ENCODE results near the gene KLHL21. TPM values are rescaled to one million over a fixed set of nuclear protein-coding genes. Genes with fewer than 3 reads are reported as not detected.

Gene KLHL21, protein sequence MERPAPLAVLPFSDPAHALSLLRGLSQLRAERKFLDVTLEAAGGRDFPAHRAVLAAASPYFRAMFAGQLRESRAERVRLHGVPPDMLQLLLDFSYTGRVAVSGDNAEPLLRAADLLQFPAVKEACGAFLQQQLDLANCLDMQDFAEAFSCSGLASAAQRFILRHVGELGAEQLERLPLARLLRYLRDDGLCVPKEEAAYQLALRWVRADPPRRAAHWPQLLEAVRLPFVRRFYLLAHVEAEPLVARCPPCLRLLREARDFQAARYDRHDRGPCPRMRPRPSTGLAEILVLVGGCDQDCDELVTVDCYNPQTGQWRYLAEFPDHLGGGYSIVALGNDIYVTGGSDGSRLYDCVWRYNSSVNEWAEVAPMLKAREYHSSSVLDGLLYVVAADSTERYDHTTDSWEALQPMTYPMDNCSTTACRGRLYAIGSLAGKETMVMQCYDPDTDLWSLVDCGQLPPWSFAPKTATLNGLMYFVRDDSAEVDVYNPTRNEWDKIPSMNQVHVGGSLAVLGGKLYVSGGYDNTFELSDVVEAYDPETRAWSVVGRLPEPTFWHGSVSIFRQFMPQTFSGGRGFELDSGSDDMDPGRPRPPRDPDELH
- total RNA-seq, result 23.6 and 26.9 TPM in 2 replicates

GRCh38 chr1:6602669-6603237 lies at the start of gene KLHL21:
Gene KLHL21 (minus strand): TSS chr1:6602869. CDS start chr1:6602817, 52 bp downstream.

GRCh38 chr1:6624710-6625583 lies 22.3 kb upstream of the KLHL21 start, which contains the start of gene THAP3:
Gene THAP3 (plus strand): TSS chr1:6624868. CDS start chr1:6625219, 351 bp downstream.

DNA sequence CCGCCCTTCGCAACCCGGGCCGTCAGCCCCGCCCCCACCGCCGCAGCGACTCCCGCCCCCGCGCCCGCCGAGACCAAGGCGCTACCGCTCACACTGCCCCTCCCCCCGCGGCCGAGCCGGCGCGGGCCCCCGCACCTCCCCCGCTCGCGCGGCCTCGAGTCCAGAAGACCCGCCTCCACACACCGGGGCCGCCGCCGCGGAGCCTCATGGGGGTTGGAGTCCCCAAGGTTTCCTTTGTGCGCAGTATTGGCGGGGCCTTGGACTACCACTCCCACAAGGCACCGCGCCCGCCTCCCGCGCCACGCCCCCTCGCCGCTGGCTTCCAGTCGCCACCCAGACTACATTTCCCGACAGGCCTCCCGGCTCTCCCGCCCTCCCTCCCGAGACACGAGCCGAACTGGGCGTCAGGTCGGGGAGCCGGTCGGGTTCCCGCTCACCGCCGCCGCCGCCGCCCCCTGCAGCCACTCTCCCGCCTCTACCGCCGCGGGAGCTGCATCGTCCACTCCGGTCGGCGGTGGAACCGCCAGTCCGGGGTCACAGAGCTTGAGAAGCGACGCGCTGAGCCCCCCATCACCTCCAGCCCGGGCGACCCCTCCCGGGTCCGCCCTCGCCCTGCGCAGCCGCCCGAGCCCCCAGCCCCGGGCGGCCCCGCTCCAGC lies 10.8 kb upstream of the KLHL21 start, which contains the start of gene PHF13:
TSS of gene PHF13 (plus strand) at position 371 of the 658 bp plus-strand sequence. CDS start 336 bp downstream, outside the sequence.

GRCh38 chr1:6579374-6580118 lies 23.1 kb downstream of the KLHL21 start, which contains the start of gene ZBTB48:
Gene ZBTB48 (plus strand): TSS chr1:6579994. CDS start chr1:6580610, 616 bp downstream.

DNA sequence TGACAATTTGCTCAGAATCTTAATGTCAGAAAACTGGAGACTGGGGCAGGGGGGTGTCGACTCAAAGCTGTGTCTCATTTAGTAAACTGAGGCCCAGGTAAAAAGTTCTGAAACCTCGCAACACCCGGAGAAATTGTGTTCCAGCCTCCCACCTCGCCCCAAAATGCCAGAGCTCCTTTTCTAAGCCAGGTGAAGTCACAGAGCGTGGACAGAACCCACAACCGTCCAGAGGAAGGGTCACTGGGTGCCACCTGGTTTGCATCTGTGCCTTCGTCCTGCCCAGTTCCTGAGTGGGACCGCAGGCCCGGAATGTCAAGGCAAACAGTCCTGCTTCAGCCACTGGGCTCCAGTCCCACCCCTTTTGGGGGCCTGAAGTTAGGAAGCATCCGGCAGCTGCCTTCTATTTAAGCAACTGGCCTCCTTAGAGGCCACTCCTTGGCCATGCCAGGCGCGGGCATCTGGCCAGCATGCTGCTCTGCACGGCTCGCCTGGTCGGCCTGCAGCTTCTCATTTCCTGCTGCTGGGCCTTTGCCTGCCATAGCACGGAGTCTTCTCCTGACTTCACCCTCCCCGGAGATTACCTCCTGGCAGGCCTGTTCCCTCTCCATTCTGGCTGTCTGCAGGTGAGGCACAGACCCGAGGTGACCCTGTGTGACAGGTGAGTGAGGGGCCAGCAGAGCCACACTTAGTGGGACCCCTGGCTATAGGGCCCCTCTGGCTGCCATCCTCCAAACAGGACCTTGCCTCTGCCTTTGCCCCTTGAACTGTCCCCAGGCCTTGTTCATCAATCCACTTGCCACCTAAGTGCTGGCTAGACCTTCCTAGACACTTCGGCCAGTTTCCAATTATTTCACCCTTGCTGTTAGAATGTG lies 47.5 kb downstream of the KLHL21 start, which contains the start of gene TAS1R1:
TSS of gene TAS1R1 (plus strand) at position 401 of the 872 bp plus-strand sequence. CDS start at position 468, 67 bp downstream.

GRCh38 chr1:6554031-6554906 lies 48.4 kb downstream of the KLHL21 start, which contains the start of gene NOL9:
Gene NOL9 (minus strand): TSS chr1:6554513. CDS start chr1:6554502, 11 bp downstream.

Other genes with a start within 250 kb of the KLHL21 start
- gene ACOT7, start 209.1 kb downstream of the KLHL21 start, total RNA-seq, result 53.9 and 82.7 TPM in 2 replicates
- not detected in 2 replicates for gene HES2, start 182.9 kb downstream of the KLHL21 start, total RNA-seq
- not detected in 2 replicates for gene ESPN, start 178.1 kb downstream of the KLHL21 start, total RNA-seq
- gene TNFRSF25, start 136.7 kb downstream of the KLHL21 start, total RNA-seq, result 1.8 and 2.0 TPM in 2 replicates
- gene PLEKHG5, start 111.2 kb downstream of the KLHL21 start, total RNA-seq, result 8.5 and 8.9 TPM in 2 replicates
- gene NOL9, start 48.4 kb downstream of the KLHL21 start, total RNA-seq, result 12.1 and 17.9 TPM in 2 replicates
- gene TAS1R1, start 47.6 kb downstream of the KLHL21 start, total RNA-seq, result not detected in 2 replicates
- 3.7 and 6.6 TPM in 2 replicates for gene ZBTB48, start 22.9 kb downstream of the KLHL21 start, total RNA-seq
- gene PHF13, start 10.9 kb upstream of the KLHL21 start, total RNA-seq, result 6.2 and 7.8 TPM in 2 replicates
- gene THAP3, start 22.0 kb upstream of the KLHL21 start, total RNA-seq, result 13.5 and 21.8 TPM in 2 replicates
- 25.4 and 27.6 TPM in 2 replicates for gene DNAJC11, start 98.9 kb upstream of the KLHL21 start, total RNA-seq
- 70.3 and 80.6 TPM in 2 replicates for gene CAMTA1, start 182.6 kb upstream of the KLHL21 start, total RNA-seq

Measured in myometrial cell (primary cell).